Ecto neural progenitor cell (in vitro differentiated cells): Measurements from ENCODE around the gene DEFB126.
"Not testable (repeated sequence)": the region's sequence is repeated elsewhere in the genome, so short reads cannot be mapped to it uniquely, and the experiment has no call there.

ENCODE experiments used
- DNase-seq: peaks from one replicate; pipeline ENCODE4 v3.0.0-alpha.2; 2018; ENCODE audit warnings: low spot score

Gene DEFB126, protein sequence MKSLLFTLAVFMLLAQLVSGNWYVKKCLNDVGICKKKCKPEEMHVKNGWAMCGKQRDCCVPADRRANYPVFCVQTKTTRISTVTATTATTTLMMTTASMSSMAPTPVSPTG

DNA sequence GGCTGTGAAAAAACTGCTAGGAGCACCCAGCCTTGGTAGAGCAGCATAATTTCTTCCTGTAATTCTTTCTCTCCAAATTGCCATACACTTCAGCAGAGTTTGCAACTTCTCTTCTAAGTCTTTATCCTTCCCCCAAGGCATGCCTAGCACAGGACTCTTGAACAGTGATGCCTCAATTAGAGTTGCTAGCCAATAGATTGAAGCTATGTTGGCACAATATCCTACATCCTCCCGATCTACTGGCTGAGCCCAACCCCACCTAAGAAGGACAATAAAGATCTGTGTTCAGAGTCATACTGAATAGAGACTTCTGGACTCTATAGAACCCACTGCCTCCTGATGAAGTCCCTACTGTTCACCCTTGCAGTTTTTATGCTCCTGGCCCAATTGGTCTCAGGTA, at the start of gene DEFB126:
DEFB126 (plus strand) TSS at position 301 of the 400 bp plus-strand sequence; CDS start at position 340, 39 bp downstream.
- no peak for DNase-seq

DNA sequence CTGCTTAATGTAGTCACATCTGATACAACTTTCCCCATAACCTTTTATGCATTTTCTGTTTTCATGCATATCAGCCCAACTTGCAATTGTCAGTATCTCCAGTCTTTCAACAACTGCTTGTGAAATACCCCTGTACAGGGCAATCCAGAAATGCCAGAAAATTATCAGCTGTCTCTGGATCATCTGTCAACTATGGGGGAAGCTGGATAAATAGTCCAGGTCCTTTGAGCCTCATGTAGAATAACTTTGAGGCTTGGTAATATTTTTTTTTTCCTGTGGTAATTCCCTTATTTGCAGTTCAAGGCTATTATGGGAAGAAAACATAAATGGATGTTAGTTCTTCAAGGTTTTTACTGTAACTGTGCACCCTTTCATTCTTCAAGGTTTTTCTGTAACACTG, 48.7 kb upstream of the DEFB126 start:
- no peak for DNase-seq

DNA sequence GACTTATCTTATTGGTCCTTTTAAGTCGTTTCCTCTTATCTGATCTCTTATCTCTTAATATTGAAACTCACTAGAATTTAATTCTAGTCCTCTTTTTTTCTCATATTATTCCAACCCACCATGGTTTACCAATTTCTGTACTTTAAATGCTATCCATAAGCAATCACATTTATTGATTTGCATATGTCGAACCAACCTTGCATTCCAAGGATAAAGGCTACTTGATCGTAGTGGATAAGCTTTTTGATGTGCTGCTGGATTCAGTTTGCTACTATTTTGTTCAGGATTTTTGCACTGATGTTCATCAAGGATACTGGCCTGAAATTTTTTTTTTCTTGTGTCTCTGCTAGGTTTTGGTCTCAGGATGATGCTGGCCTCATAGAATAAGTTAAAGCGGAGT, 47.2 kb upstream of the DEFB126 start:
- no peak for DNase-seq

DNA sequence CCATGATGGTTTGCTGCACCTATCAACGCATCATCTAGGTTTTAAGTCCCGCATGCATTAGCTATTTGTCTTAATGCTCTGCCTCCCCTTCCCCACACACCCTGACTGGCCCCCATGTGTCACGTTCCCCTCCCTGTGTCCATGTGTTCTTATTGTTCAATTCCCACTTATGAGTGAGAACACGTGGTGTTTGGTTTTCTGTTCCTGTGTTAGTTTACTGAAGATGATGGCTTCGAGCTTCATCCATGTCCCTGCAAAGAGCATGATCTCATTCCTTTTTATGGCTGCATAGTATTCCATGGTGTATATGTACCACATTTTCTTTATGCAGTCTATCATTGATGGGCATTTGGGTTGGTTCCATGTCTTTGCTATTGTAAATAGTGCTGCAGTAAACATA, 44.7 kb upstream of the DEFB126 start:
- not testable (repeated sequence) for DNase-seq

DNA sequence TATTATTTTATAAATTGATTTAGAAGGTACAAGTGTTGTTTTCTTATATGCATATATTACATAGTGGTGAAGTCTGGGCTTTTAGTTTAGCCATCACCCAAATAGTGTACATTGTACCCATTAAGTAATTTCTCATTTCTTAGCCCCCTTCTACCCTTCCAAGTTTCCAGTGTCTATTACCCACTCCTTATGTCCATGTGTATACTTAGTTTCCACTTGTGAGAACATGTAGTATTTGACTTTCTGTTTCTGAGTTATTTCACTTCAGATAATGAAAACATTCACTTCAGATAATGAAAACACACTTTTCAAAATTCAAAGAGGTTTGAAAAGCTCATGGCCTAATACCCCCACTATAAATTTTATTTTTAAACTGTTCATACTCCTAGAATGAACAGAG, 40.4 kb upstream of the DEFB126 start:
- DNase-seq: no peak

DNA sequence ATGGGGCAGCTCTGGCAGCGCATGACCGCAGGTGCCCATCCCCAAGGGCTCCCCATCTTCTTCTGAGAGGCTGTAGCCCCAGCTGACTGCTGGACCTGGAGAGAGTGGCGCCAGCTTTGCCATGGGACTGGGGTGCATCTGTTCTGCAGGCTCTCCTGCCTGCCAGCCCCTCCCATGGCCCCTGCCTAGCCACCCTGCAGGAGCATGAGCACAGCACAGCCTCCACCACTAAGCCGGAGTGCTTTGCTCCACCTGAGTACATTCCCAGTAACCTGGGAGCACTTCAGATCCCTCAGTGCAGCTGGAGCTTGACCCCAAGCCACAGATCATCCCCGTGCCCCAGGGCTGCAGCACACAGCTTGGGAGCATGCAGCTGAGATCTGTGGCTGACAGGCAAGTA, 38.9 kb upstream of the DEFB126 start:
- DNase-seq: no peak

DNA sequence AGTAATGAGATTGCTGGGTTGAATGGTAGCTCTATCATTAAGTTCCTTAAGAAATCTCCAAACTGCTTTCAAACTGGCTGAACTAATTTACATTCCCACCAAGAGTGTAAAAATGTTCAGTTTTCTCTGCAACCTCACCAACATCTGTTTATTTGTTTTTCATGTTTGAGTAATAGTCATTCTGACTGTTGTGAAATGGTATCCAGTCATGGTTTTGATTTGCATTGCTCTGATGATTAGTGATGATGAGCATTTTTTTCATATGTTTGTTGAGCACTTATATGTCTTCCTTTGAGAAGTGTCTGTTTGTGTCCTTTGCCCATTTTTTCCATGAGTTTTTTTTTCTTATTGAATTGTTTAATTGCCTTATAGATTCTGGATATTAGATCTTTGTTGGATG, 30.0 kb upstream of the DEFB126 start:
- DNase-seq: no peak

DNA sequence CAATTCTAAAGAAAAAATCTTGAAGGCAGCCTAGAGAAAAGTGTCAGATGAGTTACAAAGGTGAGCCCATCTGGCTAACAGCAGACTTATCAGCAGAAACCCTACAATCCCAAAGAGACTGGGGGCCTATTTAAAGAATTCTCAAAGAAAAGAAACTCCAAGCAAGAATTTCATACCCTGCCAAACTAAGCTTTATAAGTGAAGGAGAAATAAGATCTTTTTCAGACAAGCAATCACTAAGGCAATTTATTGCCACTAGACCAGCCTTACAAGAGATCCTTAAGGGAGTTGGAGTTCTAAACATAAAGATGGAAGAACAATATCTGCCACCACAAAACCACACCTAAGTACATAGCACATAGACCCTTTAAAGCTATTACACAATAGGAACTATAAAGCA, 24.9 kb upstream of the DEFB126 start:
- DNase-seq: no peak

DNA sequence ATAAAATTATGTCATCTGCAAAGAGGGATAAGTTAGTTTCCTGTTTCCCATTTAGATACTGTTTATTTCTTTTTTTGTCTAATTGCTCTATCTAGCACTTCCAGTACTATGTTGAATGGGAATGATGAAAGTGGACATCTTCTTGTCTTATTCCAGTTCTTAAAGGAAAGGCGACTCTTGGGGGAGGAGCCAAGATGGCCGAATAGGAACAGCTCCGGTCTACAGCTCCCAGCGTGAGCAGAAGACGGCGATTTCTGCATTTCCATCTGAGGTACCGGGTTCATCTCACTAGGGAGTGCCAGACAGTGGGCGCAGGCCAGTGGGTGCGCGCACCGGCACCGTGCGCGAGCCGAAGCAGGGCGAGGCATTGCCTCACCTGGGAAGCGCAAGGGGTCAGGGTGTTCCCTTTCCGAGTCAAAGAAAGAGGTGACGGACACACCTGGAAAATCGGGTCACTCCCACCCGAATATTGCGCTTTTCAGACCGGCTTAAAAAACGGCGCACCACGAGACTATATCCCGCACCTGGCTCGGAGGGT, 12.5 kb upstream of the DEFB126 start:
- not testable (repeated sequence) for DNase-seq

DNA sequence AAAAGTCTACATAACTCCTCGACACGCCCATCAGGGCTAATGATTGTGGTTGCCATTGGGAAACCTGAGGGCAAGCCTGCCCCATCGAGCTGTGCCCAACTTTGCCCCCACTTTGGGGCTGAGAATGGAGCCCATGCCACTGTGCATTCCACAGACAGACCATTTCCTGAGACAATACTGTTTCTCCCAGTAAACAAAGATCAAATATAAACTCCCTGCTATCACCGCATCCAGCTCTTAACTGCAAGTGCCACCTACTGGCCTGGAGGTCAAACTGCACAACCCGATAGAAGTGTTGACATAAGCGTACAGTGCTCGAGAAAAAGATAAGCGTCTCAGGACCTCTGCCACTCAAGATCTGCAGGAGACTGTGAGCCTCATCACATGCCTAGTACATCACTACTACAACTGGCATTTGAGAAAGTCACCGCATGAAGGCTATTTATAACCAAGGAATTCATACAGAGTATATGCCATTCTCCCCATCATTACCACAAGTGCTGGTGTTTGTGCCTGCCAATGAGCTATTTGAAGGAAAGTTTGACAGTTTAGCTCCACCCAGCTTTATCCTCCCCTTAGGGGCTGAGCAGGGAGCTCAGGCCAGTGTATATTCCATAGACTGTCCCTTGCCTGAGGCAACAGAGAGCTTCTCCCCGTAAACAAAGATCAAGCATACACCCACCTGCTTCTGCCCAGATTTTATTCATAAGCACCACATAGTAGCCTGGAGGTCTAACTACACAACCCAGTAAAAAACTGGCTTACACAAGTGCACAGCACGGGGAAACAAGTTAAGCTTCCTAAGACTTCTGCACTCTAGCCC, 4.5 kb upstream of the DEFB126 start:
- no peak for DNase-seq

DNA sequence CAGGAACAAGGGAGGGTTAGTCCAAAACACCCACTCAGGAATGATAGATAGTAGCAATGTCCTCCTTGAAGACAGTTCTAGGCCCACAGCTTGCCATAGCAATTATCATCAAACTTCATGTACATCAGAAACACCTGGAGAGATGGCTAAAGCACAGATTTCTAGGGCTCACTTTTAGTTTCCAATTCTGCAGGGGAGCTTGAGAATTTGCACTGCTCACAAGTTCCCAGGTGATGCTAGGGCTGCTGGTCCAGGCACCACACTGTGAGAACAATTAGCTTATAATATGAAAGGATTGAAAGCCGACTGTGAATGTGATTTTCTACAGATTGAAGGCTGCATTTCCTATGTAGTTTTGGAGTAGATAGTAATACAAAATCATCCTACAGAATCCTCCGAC, 3.5 kb downstream of the DEFB126 start:
- DNase-seq: no peak

DNA sequence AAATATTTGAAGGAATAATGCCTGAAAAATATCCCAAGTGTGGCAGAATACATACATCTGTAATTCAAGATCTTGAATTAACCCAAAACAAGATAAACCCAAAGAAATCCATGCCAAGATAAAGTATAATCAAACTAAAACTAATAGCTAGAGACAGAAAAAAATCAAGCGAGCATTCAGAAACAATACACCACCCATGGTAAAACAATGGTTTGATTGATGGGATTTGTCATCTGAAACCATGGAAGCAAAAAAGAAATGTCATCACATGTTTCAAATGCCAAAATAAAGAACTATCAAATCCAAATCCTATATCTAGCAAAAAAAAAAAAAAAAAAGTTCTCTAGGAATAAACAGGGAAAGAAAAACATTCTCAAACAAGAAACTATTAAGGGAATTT, 9.7 kb downstream of the DEFB126 start:
- no peak for DNase-seq

DNA sequence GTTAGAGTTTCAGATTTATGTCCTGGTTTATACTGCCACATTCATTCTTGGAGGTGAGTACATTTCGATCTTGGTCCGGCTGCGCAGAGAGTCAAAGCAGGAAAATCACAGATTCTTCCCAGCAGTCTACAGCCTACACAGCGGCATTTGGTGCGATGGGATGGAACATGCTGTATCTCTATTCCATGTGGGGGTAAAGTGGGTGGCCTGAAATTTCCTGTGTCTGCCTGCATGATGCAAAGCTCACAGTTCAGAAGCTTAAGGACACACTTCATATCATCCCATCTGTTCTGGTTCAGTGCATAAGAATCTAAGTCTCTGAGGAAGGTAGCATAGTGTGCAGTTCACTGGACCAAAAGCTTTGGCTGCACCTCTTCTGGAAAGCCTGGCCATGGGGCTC, 14.8 kb downstream of the DEFB126 start, which contains the start of gene DEFB127:
DEFB127 (plus strand) TSS at position 301 of the 400 bp plus-strand sequence; CDS start at position 392, 91 bp downstream.
- no peak for DNase-seq

DNA sequence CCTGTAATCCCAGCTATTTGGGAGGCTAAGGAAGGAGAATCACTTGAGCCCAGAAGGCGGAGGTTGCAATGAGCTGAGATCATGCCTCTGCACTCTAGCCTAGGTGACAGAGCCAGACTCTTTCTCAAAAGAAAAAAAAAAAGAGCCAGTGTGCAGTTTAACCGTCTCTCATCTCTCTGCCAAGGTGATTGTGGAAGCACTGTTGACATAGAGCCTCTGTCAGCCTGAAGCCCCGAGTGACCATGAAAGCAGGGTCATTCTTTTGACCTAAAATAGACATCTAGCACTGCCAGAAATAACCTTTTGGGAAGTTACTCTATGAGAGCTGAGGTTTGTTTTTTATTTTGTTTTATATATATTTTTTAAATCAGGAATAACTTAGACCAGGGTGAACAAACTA, 22.2 kb downstream of the DEFB126 start:
- DNase-seq: no peak

DNA sequence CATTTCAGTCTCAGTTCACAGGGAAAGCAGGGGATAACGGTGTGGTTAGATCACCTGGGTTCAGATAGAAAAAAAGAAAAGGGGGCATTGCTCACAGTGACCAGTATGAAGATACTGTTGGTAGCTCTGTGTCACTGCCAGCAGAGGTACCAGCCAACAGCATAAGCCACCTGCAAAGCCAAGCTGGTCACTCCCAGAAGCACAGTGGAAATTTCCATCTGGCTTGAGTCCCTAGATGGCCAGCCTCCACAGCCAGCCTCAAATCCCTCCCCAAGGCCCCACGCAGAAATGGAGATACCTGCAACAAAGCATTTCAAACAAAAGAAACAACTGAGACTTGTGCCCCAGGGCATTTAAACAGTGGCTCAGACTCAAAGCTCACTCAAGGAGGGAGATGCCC, 26.5 kb downstream of the DEFB126 start:
- DNase-seq: no peak

DNA sequence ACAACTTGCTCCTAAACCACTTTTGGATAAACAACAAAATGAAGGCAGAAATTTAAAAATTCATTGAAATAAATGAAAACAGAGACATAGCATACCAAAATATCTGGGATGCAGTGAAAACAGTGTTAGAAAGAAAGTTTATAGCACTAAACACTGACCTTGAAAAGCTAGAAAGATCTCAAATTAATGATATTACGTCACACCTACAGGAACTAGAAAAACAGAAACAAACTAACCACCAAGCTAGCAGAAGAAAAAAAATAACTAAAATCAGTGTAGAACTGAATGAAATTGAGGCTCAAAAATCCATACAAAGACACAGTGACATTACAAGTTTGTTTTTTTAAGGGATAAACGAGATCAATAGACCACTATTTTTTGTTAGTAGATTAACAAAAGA, 41.9 kb downstream of the DEFB126 start:
- no peak for DNase-seq

DNA sequence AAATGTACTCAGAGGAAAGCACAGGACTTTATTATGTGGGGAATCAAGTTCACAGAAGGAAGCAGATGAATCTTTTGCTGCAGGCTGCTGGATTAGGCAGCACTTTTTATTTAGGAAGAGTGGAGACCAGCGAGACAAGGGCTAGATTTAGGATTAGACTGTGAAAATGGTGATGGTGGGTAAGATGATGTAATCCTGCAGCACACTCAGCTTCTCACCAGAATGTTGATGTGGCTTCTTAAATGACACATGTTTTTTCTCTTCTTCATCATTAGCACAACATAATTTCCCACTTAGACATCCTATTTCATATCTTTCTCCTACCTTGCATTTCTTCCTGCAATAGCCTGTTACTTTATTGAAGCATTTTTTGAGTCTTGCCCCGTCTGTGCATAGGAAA, 45.3 kb downstream of the DEFB126 start:
- DNase-seq: no peak

DNA sequence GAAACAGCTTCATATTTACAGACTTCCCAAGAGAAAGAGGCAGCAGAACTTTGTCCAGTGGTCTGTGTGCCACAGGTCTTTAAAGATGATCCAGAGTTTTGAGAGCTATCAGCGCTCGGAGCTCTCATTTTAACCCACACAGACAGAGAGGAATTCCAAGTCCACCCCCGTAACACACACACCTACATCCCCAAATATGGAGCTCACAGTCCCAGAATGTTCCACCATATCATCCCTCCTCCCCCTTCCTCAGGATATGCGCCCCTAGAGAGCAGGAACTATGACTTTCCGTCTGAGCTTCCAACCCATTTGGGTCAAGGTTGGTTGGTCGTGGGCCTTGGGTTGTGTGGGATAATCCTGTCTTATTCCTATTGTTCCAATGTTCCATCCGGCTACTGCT, 47.2 kb downstream of the DEFB126 start, which contains the start of gene DEFB128:
DEFB128 (minus strand) TSS at position 101 of the 400 bp plus-strand sequence; CDS start at position 13, 88 bp downstream.
- DNase-seq: no peak
